Measurements from ENCODE around the gene HIPK2. TPM values are rescaled to one million over a fixed set of nuclear protein-coding genes. Genes with fewer than 3 reads are reported as not detected.

HIPK2 gene
- total RNA-seq, 4 donors from 2014 or later = 16.6 to 60.2 (median 35.1) TPM

DNA sequence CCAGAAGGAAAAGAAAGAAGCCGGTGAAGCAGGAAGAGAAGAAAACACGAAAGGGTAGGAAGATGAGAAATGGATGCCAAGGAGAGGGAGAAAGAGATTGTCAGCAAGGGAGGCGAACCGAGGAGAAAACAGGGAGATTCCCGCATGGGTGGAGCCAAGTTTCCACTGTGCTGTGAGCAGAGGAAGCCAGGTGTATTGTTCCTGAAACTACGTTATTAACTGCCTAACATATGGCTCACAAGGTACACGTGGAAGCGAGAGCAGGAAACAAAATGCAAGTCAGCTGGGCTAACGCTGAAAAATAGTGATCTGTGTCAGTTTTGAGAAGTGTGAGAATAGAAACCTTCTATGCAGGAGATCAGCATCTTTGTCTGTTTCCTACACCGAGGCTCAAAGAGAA lies 20.4 kb upstream of the HIPK2 start:
- Histone ChIP-seq H3K27ac (no peak overlapping the region), H3K4me3 (no peak overlapping the region), H3K4me1 (no peaks in the 10 kb centered on the region), H3K27me3 (no peaks in the 10 kb centered on the region), H3K9me3 (no peaks in the 10 kb centered on the region), H3K36me3 (no peaks in the 10 kb centered on the region)
- DNase-seq = peak in 1 of 3 donors; percentile 51
- TF ChIP-seq, protein P1, sequence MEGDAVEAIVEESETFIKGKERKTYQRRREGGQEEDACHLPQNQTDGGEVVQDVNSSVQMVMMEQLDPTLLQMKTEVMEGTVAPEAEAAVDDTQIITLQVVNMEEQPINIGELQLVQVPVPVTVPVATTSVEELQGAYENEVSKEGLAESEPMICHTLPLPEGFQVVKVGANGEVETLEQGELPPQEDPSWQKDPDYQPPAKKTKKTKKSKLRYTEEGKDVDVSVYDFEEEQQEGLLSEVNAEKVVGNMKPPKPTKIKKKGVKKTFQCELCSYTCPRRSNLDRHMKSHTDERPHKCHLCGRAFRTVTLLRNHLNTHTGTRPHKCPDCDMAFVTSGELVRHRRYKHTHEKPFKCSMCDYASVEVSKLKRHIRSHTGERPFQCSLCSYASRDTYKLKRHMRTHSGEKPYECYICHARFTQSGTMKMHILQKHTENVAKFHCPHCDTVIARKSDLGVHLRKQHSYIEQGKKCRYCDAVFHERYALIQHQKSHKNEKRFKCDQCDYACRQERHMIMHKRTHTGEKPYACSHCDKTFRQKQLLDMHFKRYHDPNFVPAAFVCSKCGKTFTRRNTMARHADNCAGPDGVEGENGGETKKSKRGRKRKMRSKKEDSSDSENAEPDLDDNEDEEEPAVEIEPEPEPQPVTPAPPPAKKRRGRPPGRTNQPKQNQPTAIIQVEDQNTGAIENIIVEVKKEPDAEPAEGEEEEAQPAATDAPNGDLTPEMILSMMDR (IDR thresholded peaks at IDR 0.05) = no peak
- TF ChIP-seq POLR2A (IDR thresholded peaks at IDR 0.05) = no peak

- no peak for DNase-seq
- TF ChIP-seq, protein P1 (IDR thresholded peaks at IDR 0.05) = no peak
- TF ChIP-seq POLR2A (IDR thresholded peaks at IDR 0.05) = no peak
- H3K4me1 ChIP-seq = no peaks in the 10 kb centered on the region
- no peaks in the 10 kb centered on the region for H3K36me3 ChIP-seq
- H3K27ac ChIP-seq = no peak overlapping the region
- H3K9me3 ChIP-seq = no peaks in the 10 kb centered on the region
- no peaks in the 10 kb centered on the region for H3K27me3 ChIP-seq
- no peak overlapping the region for H3K4me3 ChIP-seq
Measured at GRCh38 chr7:139797607-139798006, 19.8 kb upstream of the HIPK2 start.

DNA sequence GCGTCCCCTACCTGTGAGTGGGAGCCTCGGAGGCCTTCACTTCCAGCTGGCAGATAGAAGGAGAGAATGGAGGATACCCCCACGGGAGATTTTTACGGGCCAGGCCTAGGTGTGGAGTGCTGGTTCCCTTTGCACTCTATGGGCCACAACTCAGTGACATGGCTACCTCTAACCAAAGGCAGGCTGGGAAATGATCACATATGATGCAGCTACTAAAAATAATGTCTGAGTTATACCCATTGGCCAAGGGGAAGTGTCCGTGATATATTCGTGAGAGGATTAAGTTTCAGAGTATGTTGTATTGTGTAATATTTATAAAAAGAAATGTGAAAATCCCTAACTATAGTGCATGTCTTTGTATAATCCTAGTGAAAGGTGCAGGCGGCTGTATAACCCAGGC lies 13.5 kb upstream of the HIPK2 start:
- no peak overlapping the region for H3K27ac ChIP-seq
- H3K4me1 ChIP-seq = no peaks in the 10 kb centered on the region
- H3K4me3 ChIP-seq = no peak overlapping the region
- TF ChIP-seq, protein P1 (IDR thresholded peaks at IDR 0.05) = no peak
- TF ChIP-seq POLR2A (IDR thresholded peaks at IDR 0.05) = no peak
- no peak for DNase-seq
- no peaks in the 10 kb centered on the region for H3K36me3 ChIP-seq
- H3K27me3 ChIP-seq = no peaks in the 10 kb centered on the region
- no peaks in the 10 kb centered on the region for H3K9me3 ChIP-seq

- H3K4me3 ChIP-seq = no peak overlapping the region
- H3K27ac ChIP-seq = no peak overlapping the region
- H3K9me3 ChIP-seq = no peaks in the 10 kb centered on the region
- no peaks in the 10 kb centered on the region for H3K4me1 ChIP-seq
- DNase-seq = no peak
- H3K36me3 ChIP-seq = no peaks in the 10 kb centered on the region
- H3K27me3 ChIP-seq = no peaks in the 10 kb centered on the region
- TF ChIP-seq, protein P1 (IDR thresholded peaks at IDR 0.05) = no peak
- TF ChIP-seq POLR2A (IDR thresholded peaks at IDR 0.05) = no peak
Measured at GRCh38 chr7:139784648-139785047, 6.8 kb upstream of the HIPK2 start.

GRCh38 chr7:139783647-139784385 lies 6.0 kb upstream of the HIPK2 start:
- Histone ChIP-seq H3K36me3 (no peaks in the 10 kb centered on the region), H3K9me3 (no peaks in the 10 kb centered on the region), H3K4me1 (peaks cover 0 to 1% (median 0%) of the 10 kb centered on the region in 4 donors), H3K27me3 (no peaks in the 10 kb centered on the region), H3K4me3 (no peak overlapping the region), H3K27ac (no peak overlapping the region)
- TF ChIP-seq, protein P1 (IDR thresholded peaks at IDR 0.05) = no peak
- no peak for TF ChIP-seq POLR2A (IDR thresholded peaks at IDR 0.05)
- no peak for DNase-seq
